Nephron progenitor cell (in vitro differentiated cells): ENCODE data around the gene PIGZ.
"Not testable (repeated sequence)": the region's sequence is repeated elsewhere in the genome, so short reads cannot be mapped to it uniquely, and the experiment has no call there.

Experiments used
- DNase-seq: peaks from one replicate; pipeline ENCODE4 v3.0.0; 2021
- H3K27ac Mint-ChIP-seq: 2 replicates; pipeline ENCODE4 v1.8.0; 2021; ENCODE audit warnings: mild to moderate bottlenecking, moderate library complexity, mixed read lengths
- H3K27me3 Mint-ChIP-seq: 2 replicates; pipeline ENCODE4 v1.8.0; 2021; ENCODE audit warnings: mild to moderate bottlenecking, low read depth, mixed read lengths; ENCODE audit not compliant: poor library complexity
- H3K36me3 Mint-ChIP-seq: 2 replicates; pipeline ENCODE4 v1.8.0; 2021; ENCODE audit warnings: low read depth, mixed read lengths
- H3K4me1 Mint-ChIP-seq: 2 replicates; pipeline ENCODE4 v1.8.0; 2021; ENCODE audit warnings: mixed read lengths
- H3K4me3 Mint-ChIP-seq: 2 replicates; pipeline ENCODE4 v1.8.0; 2021; ENCODE audit warnings: mild to moderate bottlenecking, moderate library complexity, mixed read lengths
- H3K9me3 Mint-ChIP-seq: 2 replicates; pipeline ENCODE4 v1.8.0; 2021; ENCODE audit warnings: mild to moderate bottlenecking, moderate library complexity, mixed read lengths
- TF ChIP-seq, protein P1 (sequence below): fragments of 200-600 bp; sonication (generic); IDR thresholded peaks from 2 replicates; pipeline ENCODE4 v1.5.0; 2021; ENCODE audit warnings: antibody characterized with exemption

The PIGZ gene

DNA sequence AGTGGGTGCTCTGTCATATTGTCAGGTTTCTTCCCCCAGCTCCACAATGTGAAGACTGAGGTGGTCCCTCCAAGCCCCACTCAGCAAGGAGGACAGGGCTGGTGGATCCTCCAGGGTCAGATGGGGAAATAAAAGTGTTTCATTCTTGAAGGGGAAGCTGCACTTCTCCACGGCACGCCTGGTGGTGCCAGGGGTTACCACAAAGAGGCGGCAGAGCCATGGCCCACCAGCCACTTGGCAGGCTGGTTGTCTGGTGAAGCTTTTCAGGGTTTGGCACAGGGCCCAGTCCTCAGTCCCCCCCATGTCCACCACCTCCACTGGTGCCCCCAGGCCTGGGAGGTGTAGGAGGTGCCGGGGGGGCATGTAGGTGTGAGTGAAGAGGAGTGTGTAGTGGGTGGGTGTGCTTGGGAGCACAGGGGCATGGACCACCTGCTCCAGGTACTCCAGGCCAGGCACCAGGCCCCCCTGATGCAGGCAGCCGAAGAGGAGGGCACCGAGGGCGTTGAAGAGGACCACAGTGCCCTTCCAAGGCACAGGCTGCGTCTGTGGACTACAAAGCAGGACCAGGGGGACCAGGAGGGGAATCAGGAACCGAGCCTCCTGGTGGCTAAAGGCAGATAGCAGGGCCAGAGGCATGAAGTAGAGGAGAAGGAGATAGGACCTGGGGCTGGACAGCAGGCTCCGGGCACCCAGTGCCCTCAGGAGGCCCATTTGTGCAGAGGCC lies 21.3 kb downstream of the PIGZ start:
- Mint-ChIP-seq H3K9me3 (no peaks in the 10 kb centered on the region), H3K4me3 (no peak overlapping the region), H3K36me3 (no peaks in the 10 kb centered on the region), H3K27me3 (peaks cover 33% of the 10 kb centered on the region), H3K27ac (no peak overlapping the region), H3K4me1 (peaks cover 27% of the 10 kb centered on the region)
- TF ChIP-seq, protein P1, sequence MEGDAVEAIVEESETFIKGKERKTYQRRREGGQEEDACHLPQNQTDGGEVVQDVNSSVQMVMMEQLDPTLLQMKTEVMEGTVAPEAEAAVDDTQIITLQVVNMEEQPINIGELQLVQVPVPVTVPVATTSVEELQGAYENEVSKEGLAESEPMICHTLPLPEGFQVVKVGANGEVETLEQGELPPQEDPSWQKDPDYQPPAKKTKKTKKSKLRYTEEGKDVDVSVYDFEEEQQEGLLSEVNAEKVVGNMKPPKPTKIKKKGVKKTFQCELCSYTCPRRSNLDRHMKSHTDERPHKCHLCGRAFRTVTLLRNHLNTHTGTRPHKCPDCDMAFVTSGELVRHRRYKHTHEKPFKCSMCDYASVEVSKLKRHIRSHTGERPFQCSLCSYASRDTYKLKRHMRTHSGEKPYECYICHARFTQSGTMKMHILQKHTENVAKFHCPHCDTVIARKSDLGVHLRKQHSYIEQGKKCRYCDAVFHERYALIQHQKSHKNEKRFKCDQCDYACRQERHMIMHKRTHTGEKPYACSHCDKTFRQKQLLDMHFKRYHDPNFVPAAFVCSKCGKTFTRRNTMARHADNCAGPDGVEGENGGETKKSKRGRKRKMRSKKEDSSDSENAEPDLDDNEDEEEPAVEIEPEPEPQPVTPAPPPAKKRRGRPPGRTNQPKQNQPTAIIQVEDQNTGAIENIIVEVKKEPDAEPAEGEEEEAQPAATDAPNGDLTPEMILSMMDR: no peak
- DNase-seq: no peak

DNA sequence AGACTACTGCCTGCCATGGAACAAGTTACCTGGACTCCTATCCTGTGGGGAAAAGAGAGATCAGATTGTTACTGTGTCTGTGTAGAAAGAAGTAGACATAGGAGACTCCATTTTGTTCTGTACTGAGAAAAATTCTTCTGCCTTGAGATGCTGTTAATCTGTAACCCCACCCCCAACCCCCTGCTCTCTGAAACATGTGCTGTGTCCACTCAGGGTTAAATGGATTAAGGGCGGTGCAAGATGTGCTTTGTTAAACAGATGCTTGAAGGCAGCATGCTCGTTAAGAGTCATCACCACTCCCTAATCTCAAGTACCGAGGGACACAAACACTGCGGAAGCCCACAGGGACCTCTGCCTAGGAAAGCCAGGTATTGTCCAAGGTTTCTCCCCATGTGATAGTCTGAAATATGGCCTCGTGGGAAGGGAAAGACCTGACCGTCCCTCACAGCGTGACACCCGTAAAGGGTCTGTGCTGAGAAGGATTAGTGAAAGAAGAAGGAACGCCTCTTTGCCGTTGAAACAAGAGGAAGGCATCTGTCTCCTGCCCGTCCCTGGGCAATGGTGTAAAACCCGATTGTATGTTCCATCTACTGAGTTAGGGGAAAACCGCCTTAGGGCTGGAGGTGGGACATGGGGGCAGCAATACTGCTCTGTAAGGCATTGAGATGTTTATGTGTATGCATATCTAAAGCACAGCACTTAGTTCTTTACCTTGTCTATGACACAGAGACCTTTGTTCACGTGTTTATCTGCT lies 24.4 kb downstream of the PIGZ start:
- H3K27ac Mint-ChIP-seq, H3K9me3 Mint-ChIP-seq, DNase-seq: not testable (repeated sequence)
- peaks cover 37% of the 10 kb centered on the region for H3K4me1 Mint-ChIP-seq
- H3K27me3 Mint-ChIP-seq: peaks cover 13% of the 10 kb centered on the region
- peak overlapping the region; percentile 98 for H3K4me3 Mint-ChIP-seq
- H3K36me3 Mint-ChIP-seq: peaks cover 11% of the 10 kb centered on the region

DNA sequence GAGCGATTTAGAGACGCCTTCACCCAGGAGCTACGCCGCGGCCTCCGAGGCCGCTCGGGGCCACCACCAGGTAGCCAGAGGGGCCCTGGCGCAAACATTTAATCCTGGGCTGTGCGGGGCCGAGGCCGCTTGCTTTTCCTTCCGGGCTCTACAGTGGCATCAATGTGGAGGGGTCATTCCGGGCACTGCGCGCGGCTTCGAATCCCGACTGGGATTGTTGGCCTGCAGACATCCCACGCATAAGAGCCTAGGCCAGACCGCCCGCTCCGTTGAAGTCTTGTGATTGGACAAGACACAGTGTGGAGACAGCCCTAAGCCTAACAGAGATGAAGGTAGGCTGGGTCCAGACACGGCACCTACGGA lies 25.7 kb downstream of the PIGZ start:
- peak overlapping the region; percentile 96 for H3K27ac Mint-ChIP-seq
- peak overlapping the region; percentile 98 for H3K4me3 Mint-ChIP-seq
- peaks cover 37% of the 10 kb centered on the region for H3K4me1 Mint-ChIP-seq
- peak; percentile 40 for DNase-seq
- TF ChIP-seq, protein P1: no peak
- peaks cover 22% of the 10 kb centered on the region for H3K36me3 Mint-ChIP-seq
- peaks cover 7% of the 10 kb centered on the region for H3K27me3 Mint-ChIP-seq
- H3K9me3 Mint-ChIP-seq: no peaks in the 10 kb centered on the region

DNA sequence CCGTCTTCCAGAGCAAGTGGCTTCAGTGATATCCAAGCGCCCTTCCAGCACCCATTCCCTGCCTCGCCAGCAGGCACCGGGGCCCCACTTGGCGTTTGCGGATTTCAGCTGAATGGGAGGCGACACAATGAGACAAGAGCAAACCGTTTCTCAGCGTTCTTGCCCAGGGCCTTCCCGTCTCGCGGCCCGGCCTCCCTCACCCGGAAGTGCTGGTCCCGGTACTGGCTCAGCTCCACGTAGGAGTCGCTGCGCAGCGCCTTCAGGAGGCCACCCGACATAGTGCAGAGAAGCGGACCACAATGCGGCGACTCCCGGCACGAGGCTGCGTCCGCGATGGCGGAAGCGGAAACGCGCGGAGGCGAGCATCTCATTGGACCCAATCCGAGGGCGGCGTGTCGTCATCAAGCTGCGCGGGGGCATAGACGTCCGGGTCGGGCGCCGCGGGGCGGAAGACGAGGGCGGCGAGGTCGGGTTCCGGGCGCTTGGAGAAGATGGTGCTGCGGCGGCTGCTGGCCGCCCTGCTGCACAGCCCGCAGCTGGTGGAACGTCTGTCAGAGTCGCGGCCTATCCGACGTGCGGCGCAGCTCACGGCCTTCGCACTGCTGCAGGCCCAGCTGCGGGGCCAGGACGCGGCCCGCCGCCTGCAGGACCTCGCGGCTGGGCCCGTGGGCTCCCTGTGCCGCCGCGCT lies 26.3 kb downstream of the PIGZ start, which contains the start of gene NCBP2:
TSS of gene NCBP2 (minus strand) at position 303 of the 689 bp plus-strand sequence. CDS start at position 278, 25 bp downstream.
- peak; percentile 99 for DNase-seq
- Mint-ChIP-seq H3K4me1 (peaks cover 37% of the 10 kb centered on the region), H3K9me3 (no peaks in the 10 kb centered on the region), H3K36me3 (peaks cover 28% of the 10 kb centered on the region), H3K27ac (peak within 1 kb of the TSS; percentile 98), H3K27me3 (peaks cover 8% of the 10 kb centered on the region), H3K4me3 (peak within 1 kb of the TSS; percentile 98)
- TF ChIP-seq, protein P1: peak; percentile 53

DNA sequence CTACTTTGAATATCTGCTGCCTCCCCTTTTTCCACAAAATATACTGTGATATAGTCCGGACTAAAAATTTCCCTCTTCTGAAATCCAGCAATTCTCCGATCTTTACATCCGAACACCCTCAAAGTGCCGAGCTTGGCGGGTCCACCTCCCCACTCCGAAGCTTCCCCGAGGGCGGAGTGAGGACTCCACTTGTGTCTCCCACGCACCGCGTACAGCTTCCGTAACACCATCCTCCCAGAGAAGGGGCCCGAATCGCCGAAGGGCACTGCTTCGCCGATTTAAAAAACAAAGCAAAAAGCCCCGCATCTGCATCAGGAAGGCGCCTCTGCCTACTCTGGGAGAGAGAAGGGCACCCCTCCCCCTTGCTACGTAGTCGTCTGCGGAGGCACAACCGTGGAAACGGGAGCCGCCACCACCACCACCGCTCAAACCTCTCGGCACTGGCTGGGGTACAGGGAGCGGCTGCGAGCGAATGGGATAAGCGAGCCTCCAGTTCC lies 26.9 kb downstream of the PIGZ start:
- peak; percentile 68 for DNase-seq
- Mint-ChIP-seq H3K4me1 (peaks cover 37% of the 10 kb centered on the region), H3K4me3 (peak overlapping the region; percentile 98), H3K36me3 (peaks cover 33% of the 10 kb centered on the region), H3K9me3 (no peaks in the 10 kb centered on the region), H3K27me3 (peaks cover 6% of the 10 kb centered on the region), H3K27ac (peak overlapping the region; percentile 98)
- TF ChIP-seq, protein P1: no peak

DNA sequence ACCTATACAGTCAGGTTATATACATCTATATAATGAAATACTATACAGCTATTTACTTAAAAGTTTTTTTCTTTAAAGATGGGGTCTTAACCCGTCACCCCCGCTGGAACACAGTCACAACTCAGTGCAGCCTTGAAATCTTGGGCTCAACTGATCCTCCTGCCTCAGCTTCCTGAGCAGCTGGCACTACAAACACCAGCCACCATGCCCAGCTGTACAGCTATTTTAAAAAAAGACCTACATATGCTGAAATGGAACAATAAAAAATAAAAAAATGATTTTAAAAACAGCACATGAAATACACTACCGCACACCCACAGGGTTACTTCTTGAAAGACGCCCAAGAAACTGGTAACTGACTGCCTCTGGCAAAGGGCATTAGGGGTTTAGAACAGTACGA lies 30.1 kb downstream of the PIGZ start:
- no peak for DNase-seq
- Mint-ChIP-seq H3K36me3 (peaks cover 61% of the 10 kb centered on the region), H3K9me3 (no peaks in the 10 kb centered on the region), H3K4me1 (peaks cover 22% of the 10 kb centered on the region), H3K4me3 (no peak overlapping the region), H3K27me3 (peaks cover 6% of the 10 kb centered on the region), H3K27ac (peak overlapping the region; percentile 88)
- TF ChIP-seq, protein P1: no peak
